Measurements from ENCODE around the gene CAMTA2. TPM values are rescaled to one million over a fixed set of nuclear protein-coding genes. Genes with fewer than 3 reads are reported as not detected.

The CAMTA2 gene
- total RNA-seq, 2 donors from 2014 or later = 51.0 to 87.9 TPM

GRCh38 chr17:4987767-4988567 is 492 bp upstream of the CAMTA2 start:
- Mint-ChIP-seq H3K27me3 (no peaks in the 10 kb centered on the region), H3K27ac (peak overlapping the region; percentile 92 to 94)

GRCh38 chr17:4986403-4986802 is 1.1 kb downstream of the CAMTA2 start:
- H3K27me3 Mint-ChIP-seq = no peaks in the 10 kb centered on the region
- ATAC-seq = no peak
- H3K4me3 Mint-ChIP-seq = peak overlapping the region; percentile 97
- no peak for DNase-seq (ENCODE audit: low spot score)
- no peaks in the 10 kb centered on the region for H3K9me3 Mint-ChIP-seq
- H3K36me3 Mint-ChIP-seq = peaks cover 11% of the 10 kb centered on the region
- peaks cover 35 to 45% of the 10 kb centered on the region in 2 donors for H3K4me1 Mint-ChIP-seq (ENCODE audit: low read depth in 2 of 2)
- peak overlapping the region; percentile 92 to 94 for H3K27ac Mint-ChIP-seq

More at GRCh38 chr17:4987767-4988567, 492 bp upstream of the CAMTA2 start:
- DNase-seq (ENCODE audit: low spot score) (no peak), ATAC-seq (no peak)
- peak overlapping the region; percentile 97 for H3K4me3 Mint-ChIP-seq
- peaks cover 6% of the 10 kb centered on the region for H3K36me3 Mint-ChIP-seq
- peaks cover 35 to 40% of the 10 kb centered on the region in 2 donors for H3K4me1 Mint-ChIP-seq (ENCODE audit: low read depth in 2 of 2)
- no peaks in the 10 kb centered on the region for H3K9me3 Mint-ChIP-seq

- Mint-ChIP-seq H3K36me3 (peaks cover 17% of the 10 kb centered on the region), H3K4me3 (no peak overlapping the region), H3K27me3 (no peaks in the 10 kb centered on the region), H3K4me1 (ENCODE audit: low read depth in 2 of 2) (peaks cover 19 to 35% of the 10 kb centered on the region in 2 donors), H3K9me3 (no peaks in the 10 kb centered on the region), H3K27ac (peak overlapping the region in 1 of 2 donors; percentile 54)
- no peak for ATAC-seq
- DNase-seq (ENCODE audit: low spot score) = no peak
Observed at GRCh38 chr17:4982305-4982704, 5.2 kb downstream of the CAMTA2 start.

- no peak for DNase-seq (ENCODE audit: low spot score)
- peak; percentile 65 to 69 for ATAC-seq
- Mint-ChIP-seq H3K4me1 (ENCODE audit: low read depth in 2 of 2) (peaks cover 11 to 26% of the 10 kb centered on the region in 2 donors), H3K27me3 (no peaks in the 10 kb centered on the region), H3K4me3 (no peak overlapping the region), H3K27ac (peak overlapping the region; percentile 21 to 72), H3K36me3 (peaks cover 18% of the 10 kb centered on the region), H3K9me3 (no peaks in the 10 kb centered on the region)
Observed at GRCh38 chr17:4980644-4981216, 6.7 kb downstream of the CAMTA2 start.

GRCh38 chr17:4978726-4979125 is 8.7 kb downstream of the CAMTA2 start:
- Mint-ChIP-seq H3K4me1 (ENCODE audit: low read depth in 2 of 2) (peaks cover 9 to 28% of the 10 kb centered on the region in 2 donors), H3K4me3 (no peak overlapping the region), H3K36me3 (peaks cover 21% of the 10 kb centered on the region), H3K27ac (no peak overlapping the region), H3K27me3 (no peaks in the 10 kb centered on the region), H3K9me3 (no peaks in the 10 kb centered on the region)
- DNase-seq (ENCODE audit: low spot score) (no peak), ATAC-seq (no peak)

- H3K9me3 Mint-ChIP-seq = no peaks in the 10 kb centered on the region
- H3K36me3 Mint-ChIP-seq = peaks cover 9% of the 10 kb centered on the region
- DNase-seq (ENCODE audit: low spot score) (no peak), ATAC-seq (no peak)
- H3K27me3 Mint-ChIP-seq = no peaks in the 10 kb centered on the region
- H3K27ac Mint-ChIP-seq = peak overlapping the region in 1 of 2 donors; percentile 68
- H3K4me3 Mint-ChIP-seq = no peak overlapping the region
- peaks cover 5 to 20% of the 10 kb centered on the region in 2 donors for H3K4me1 Mint-ChIP-seq (ENCODE audit: low read depth in 2 of 2)
Observed at GRCh38 chr17:4974115-4974670, 13.3 kb downstream of the CAMTA2 start.

DNA sequence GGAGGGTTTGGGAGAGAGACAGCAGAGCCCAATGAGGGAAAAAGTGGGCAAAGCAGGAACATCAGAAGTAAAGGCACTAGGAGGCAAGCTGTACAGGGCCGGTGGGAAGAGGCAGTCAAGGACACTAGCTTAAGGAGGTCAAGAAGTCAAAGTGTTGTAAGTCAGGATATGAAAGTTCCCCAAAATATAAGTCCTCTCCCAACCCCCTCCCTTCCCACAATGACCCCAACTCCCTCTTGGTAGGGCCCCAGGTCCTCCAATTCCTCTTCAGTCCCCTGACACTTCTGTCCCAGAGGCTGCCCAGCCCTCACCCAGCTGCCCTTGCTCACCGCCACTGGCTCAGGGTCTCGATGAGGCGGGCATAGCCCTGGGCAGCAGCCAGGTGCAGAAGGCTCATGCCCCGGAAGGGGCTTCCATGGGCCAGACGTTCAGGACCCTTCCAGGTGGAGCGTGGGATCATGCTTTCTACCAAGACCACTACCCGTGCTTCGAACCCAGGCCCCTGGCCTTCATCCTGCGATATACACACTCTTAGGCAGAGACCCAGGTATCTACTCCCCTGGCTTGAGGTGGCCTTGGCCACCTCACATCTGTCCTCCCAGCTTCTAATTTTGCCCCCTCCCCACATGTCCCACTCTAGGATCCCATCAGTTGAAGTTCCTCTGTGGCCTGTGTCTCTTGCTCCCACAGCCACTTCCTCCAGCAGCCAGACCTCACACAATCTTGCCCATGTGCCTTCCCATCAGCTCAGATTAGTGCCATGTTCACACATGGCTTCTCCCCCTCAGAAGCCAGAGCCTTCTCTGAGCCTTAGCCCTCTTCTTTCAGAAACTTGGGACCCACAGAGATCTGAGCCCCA is 14.0 kb downstream of the CAMTA2 start:
- Mint-ChIP-seq H3K27ac (peak overlapping the region in 1 of 2 donors; percentile 68), H3K4me3 (no peak overlapping the region), H3K27me3 (no peaks in the 10 kb centered on the region), H3K36me3 (peaks cover 9% of the 10 kb centered on the region), H3K9me3 (no peaks in the 10 kb centered on the region), H3K4me1 (ENCODE audit: low read depth in 2 of 2) (peaks cover 5 to 20% of the 10 kb centered on the region in 2 donors)
- no peak for DNase-seq (ENCODE audit: low spot score)
- ATAC-seq = no peak

GRCh38 chr17:4972752-4973151 is 14.7 kb downstream of the CAMTA2 start:
- DNase-seq (ENCODE audit: low spot score) = no peak
- H3K27me3 Mint-ChIP-seq = no peaks in the 10 kb centered on the region
- peaks cover 9% of the 10 kb centered on the region for H3K36me3 Mint-ChIP-seq
- peaks cover 5 to 20% of the 10 kb centered on the region in 2 donors for H3K4me1 Mint-ChIP-seq (ENCODE audit: low read depth in 2 of 2)
- no peaks in the 10 kb centered on the region for H3K9me3 Mint-ChIP-seq
- no peak overlapping the region for H3K27ac Mint-ChIP-seq
- H3K4me3 Mint-ChIP-seq = no peak overlapping the region
- ATAC-seq = no peak

DNA sequence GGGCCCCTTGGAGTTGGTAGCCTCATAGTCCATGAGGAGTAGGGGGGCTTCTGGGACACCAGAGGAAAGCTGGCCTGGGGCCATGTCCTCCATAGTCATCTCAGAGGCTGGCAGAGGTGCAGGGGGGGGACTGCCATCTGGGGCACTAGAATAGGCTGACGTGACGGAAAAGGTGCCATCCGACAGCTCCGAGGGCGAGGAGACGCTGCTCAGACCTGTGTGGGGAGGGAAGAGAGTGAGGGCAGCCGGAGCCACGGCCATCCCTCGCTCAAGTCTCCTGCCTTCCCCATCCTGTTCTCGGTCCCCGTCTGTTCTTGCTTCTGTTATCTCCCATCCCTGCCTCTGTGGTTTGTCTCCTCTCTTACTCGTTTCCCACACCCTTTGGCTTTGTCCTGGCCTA is 15.2 kb downstream of the CAMTA2 start:
- peaks cover 9% of the 10 kb centered on the region for H3K36me3 Mint-ChIP-seq
- H3K27me3 Mint-ChIP-seq = no peaks in the 10 kb centered on the region
- DNase-seq (ENCODE audit: low spot score) (no peak), ATAC-seq (no peak)
- H3K4me1 Mint-ChIP-seq (ENCODE audit: low read depth in 2 of 2) = peaks cover 5 to 20% of the 10 kb centered on the region in 2 donors
- H3K4me3 Mint-ChIP-seq = no peak overlapping the region
- H3K27ac Mint-ChIP-seq = no peak overlapping the region
- H3K9me3 Mint-ChIP-seq = no peaks in the 10 kb centered on the region

DNA sequence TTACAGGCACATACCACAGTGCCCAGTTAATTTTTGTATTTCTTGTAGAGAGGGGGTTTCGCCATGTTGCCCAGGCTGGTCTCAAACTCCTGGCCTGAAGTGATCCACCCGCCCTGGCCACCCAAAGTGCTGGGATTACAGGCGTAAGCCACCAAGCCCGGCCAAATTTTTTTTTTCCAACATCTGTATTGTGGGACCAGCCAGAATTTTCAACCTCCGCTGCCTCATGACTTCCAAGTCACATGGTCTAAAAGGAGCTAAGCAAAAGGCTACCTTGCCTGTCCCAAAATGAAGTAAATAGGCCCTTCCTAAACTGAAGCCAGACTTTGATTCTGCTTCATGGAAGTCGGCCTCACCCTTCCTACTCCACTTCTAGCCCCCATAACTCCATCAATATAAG is 15.6 kb downstream of the CAMTA2 start:
- Mint-ChIP-seq H3K4me1 (ENCODE audit: low read depth in 2 of 2) (peaks cover 5 to 20% of the 10 kb centered on the region in 2 donors), H3K36me3 (peaks cover 9% of the 10 kb centered on the region), H3K27ac (no peak overlapping the region), H3K9me3 (no peaks in the 10 kb centered on the region), H3K27me3 (no peaks in the 10 kb centered on the region), H3K4me3 (no peak overlapping the region)
- no peak for ATAC-seq
- DNase-seq (ENCODE audit: low spot score) = no peak

- H3K9me3 Mint-ChIP-seq = no peaks in the 10 kb centered on the region
- peaks cover 16 to 26% of the 10 kb centered on the region in 2 donors for H3K4me1 Mint-ChIP-seq (ENCODE audit: low read depth in 2 of 2)
- ATAC-seq = no peak
- H3K27ac Mint-ChIP-seq = no peak overlapping the region
- no peak overlapping the region for H3K4me3 Mint-ChIP-seq
- peaks cover 4% of the 10 kb centered on the region for H3K36me3 Mint-ChIP-seq
- no peak for DNase-seq (ENCODE audit: low spot score)
- H3K27me3 Mint-ChIP-seq = no peaks in the 10 kb centered on the region
Observed at GRCh38 chr17:4970273-4970672, 17.2 kb downstream of the CAMTA2 start.

- H3K9me3 Mint-ChIP-seq = no peaks in the 10 kb centered on the region
- no peak for ATAC-seq
- no peak for DNase-seq (ENCODE audit: low spot score)
- H3K4me3 Mint-ChIP-seq = no peak overlapping the region
- H3K27ac Mint-ChIP-seq = no peak overlapping the region
- H3K4me1 Mint-ChIP-seq (ENCODE audit: low read depth in 2 of 2) = peaks cover 17 to 25% of the 10 kb centered on the region in 2 donors
- no peaks in the 10 kb centered on the region for H3K27me3 Mint-ChIP-seq
- H3K36me3 Mint-ChIP-seq = no peaks in the 10 kb centered on the region
Observed at GRCh38 chr17:4969551-4970173, 17.8 kb downstream of the CAMTA2 start.

GRCh38 chr17:4969047-4969550 is 18.4 kb downstream of the CAMTA2 start:
- H3K4me1 Mint-ChIP-seq (ENCODE audit: low read depth in 2 of 2) = peaks cover 17 to 25% of the 10 kb centered on the region in 2 donors
- H3K4me3 Mint-ChIP-seq = no peak overlapping the region
- no peaks in the 10 kb centered on the region for H3K27me3 Mint-ChIP-seq
- ATAC-seq (no peak), DNase-seq (ENCODE audit: low spot score) (no peak)
- no peak overlapping the region for H3K27ac Mint-ChIP-seq
- H3K9me3 Mint-ChIP-seq = no peaks in the 10 kb centered on the region
- no peaks in the 10 kb centered on the region for H3K36me3 Mint-ChIP-seq

Measured in natural killer cell treated with Interleukin-12 subunit alpha and Interleukin-12 subunit beta and Interleukin-15 and Interleukin-18, amount 100 ng/mL, for 72 hours (primary cell).